Transverse colon (tissue), 4 donors: Measurements from ENCODE around the gene UGT2B17. TPM values are rescaled to one million over a fixed set of nuclear protein-coding genes. Genes with fewer than 3 reads are reported as not detected.

ENCODE experiments used
- DNase-seq: peaks from one replicate; pipeline ENCODE4 v3.0.0-alpha.2; 2019
- H3K27ac ChIP-seq, 4 donors: fragments of 200-600 bp; sonication (generic); 2 replicates each; pipeline ENCODE4 v1.5.1; 2016 to 2018; ENCODE audit warnings: inconsistent platforms in 4 of 4
- H3K27me3 ChIP-seq: fragments of 200-600 bp; sonication (generic); 2 replicates; pipeline ENCODE4 v1.5.1; 2017; ENCODE audit warnings: inconsistent platforms
- H3K36me3 ChIP-seq, 4 donors: fragments of 200-600 bp; sonication (generic); 2 replicates each; pipeline ENCODE4 v1.5.1; 2017 to 2019; ENCODE audit warnings: inconsistent platforms in 4 of 4
- H3K4me1 ChIP-seq, 4 donors: fragments of 200-600 bp; sonication (generic); 2 replicates each; pipeline ENCODE4 v1.5.1; 2017 to 2020; ENCODE audit warnings: inconsistent platforms in 4 of 4
- H3K4me3 ChIP-seq, 4 donors: fragments of 200-600 bp; sonication (generic); 1 replicate in 1 of 4; 2 replicates in 3 of 4; pipeline versions ENCODE4 v1.5.1 to v1.6.1; 2017 to 2019; ENCODE audit warnings: inconsistent platforms in 4 of 4
- H3K9me3 ChIP-seq, 2 donors: fragments of 200-600 bp; sonication (generic); 2 replicates each; pipeline ENCODE4 v1.5.1; 2017 to 2019; ENCODE audit warnings: inconsistent platforms in 2 of 2
- CTCF ChIP-seq, 5 experiments: fragments of 200-600 bp in 3 of 5; fragments of 450-650 bp in 2 of 5; sonication (generic) in 3 of 5; IDR thresholded peaks; 1 replicate in 2 of 5; 2 replicates in 3 of 5; pipeline ENCODE4 v1.5.1; 2016 to 2017; ENCODE audit warnings: antibody characterized with exemption in 5 of 5, inconsistent platforms in 3 of 5, mild to moderate bottlenecking in 2 of 5, moderate library complexity in 1 of 5
- EP300 ChIP-seq: sonication (generic); formaldehyde crosslinking; IDR thresholded peaks from one replicate; pipeline ENCODE4 v1.6.1; 2017; ENCODE audit warnings: antibody characterized with exemption, low read depth
- POLR2A ChIP-seq: fragments of 450-650 bp; IDR thresholded peaks from one replicate; pipeline ENCODE4 v1.6.1; 2016; ENCODE audit warnings: antibody characterized with exemption, mild to moderate bottlenecking, moderate library complexity
- POLR2AphosphoS5 ChIP-seq, 3 donors: sonication (generic); formaldehyde crosslinking; IDR thresholded peaks; one replicate each; pipeline ENCODE4 v1.6.1; 2016; ENCODE audit warnings: antibody characterized with exemption in 3 of 3
- WGBS, 2 donors: methylation state at CpG; one replicate each; pipeline ENCODE4 v1.1.5; 2018; ENCODE audit warnings: low coverage in 1 of 2; 5-methylcytosine and 5-hydroxymethylcytosine counted together
- in situ Hi-C, 4 donors: fragments of 200-750 bp; cut with MboI; loops; one replicate each; pipeline versions ENCODE4 v1.15.0 to v1.15.1; 2017; ENCODE audit warnings: low sequenced_read_pairs in 3 of 4, low pct_ligation_motif_present in 1 of 4, low pct_unique_long_range_greater_than_20kb in 1 of 4
- intact Hi-C: fragments of 100-400 bp; cut with DNase I; formaldehyde crosslinking; loops from one replicate; pipeline ENCODE4 v1.15.1; 2023; ENCODE audit warnings: low total_unique reads
- total RNA-seq, 4 donors: library from RNA; depleted of rRNA; stranded (reverse); fragments of >200 nt; gene quantifications; one replicate each; pipeline ENCODE4 v1.1.0, GENCODE V29; 2016

Gene UGT2B17
- total RNA-seq, 4 donors from 2014 or later = 171 to 1,753 (median 346) TPM; not detected in 1

- in situ Hi-C loops = loop anchor here in 3 of 4 donors (25.0 kb wide), 2 partner anchors 148 to 673 kb away; no protein-coding TSS in a partner anchor
- no peak for DNase-seq
- TF ChIP-seq EP300 = no peak
- no peak for TF ChIP-seq POLR2AphosphoS5 (IDR thresholded peaks at IDR 0.05)
- no peak for TF ChIP-seq CTCF (IDR thresholded peaks at IDR 0.05)
- no peak for TF ChIP-seq POLR2A
- no peaks in the 10 kb centered on the region for H3K36me3 ChIP-seq
- no peak overlapping the region for H3K27ac ChIP-seq
- H3K4me3 ChIP-seq = no peak overlapping the region
- H3K27me3 ChIP-seq = no peaks in the 10 kb centered on the region
- no peaks in the 10 kb centered on the region for H3K4me1 ChIP-seq
- 84% methylated on average over 4 of the region's 5 CpGs; no CpG with 5 or more reads in 1 of the 2 donors for WGBS, 2 donors
- no peaks in the 10 kb centered on the region for H3K9me3 ChIP-seq
- intact Hi-C loops = no loop called here
Measured at GRCh38 chr4:68489338-68489737, 86.8 kb downstream of the UGT2B17 start.

Other genes starting within 250 kb of the UGT2B17 start
- gene YTHDC1, start 226.2 kb downstream of the UGT2B17 start, total RNA-seq = 100 to 1,000 TPM in 1 of 4 donors, 10 to 100 TPM in 3; 47.4 to 183 (median 82.7) TPM
- gene TMPRSS11E, start 128.9 kb downstream of the UGT2B17 start, total RNA-seq = not detected
- 10 to 100 TPM in 2 of 4 donors, 1 to 10 TPM in 1, not detected in 1; 2.6 to 93.0 (median 17.6) TPM for gene UGT2B15, start 94.3 kb upstream of the UGT2B17 start, total RNA-seq
- under 1 TPM in 1 of 4 donors, not detected in 3; 0.27 TPM for gene UGT2B10, start 239.7 kb upstream of the UGT2B17 start, total RNA-seq